GM18505 (cell line): Measurements from ENCODE around the gene IRS2.

Experiments
- ATAC-seq: cut with Tn5 transposase; IDR thresholded peaks from one replicate; pipeline ENCODE4 v1.9.1; 2021; ENCODE audit not compliant: unreplicated experiment
- POLR2A ChIP-seq: IDR thresholded peaks from 4 replicates; pipeline ENCODE4 v1.6.1; 2011; ENCODE audit warnings: borderline replicate concordance; ENCODE audit not compliant: insufficient read depth, insufficient read length; ENCODE audit errors: extremely low read depth

IRS2 gene

DNA sequence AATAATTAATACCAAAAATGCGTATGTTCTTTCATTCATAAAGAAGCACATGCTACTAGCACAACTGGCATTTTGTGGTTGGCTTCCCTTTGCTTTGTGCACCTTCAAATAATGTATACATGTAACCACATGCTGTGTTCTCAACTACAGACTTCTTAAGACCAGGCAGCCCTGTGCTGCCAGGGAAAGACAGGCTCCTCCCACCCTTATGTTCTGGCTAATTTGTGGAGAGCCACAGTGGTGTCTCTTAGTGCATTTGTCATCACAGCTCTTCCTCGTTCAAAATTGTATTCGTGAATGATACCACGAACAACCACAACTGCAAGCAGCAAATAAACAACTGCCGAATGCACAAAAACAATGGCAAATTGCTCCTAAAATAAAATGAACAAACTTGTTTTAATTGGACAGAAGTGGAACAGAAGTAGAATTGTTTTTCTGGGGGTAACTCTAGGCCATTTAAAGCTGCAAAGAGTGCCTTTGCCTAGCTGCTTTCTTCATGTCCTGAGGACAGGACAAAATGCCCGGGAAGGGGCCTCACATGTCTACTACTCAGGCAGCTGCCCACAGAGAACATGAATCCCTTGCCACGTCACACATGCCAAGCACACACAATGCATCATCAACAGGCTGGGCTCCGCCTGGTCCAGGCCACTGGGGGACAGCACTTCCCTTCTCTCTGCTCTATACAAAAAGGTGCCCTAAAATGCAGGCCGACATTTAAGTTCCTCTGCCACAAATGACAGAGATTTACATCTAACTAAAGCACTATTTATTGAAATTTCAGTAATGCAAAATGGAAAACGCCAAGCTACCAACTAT, 21.7 kb downstream of the IRS2 start:
- TF ChIP-seq POLR2A, result no peak
- ATAC-seq, result no peak

- TF ChIP-seq POLR2A, result no peak
- ATAC-seq, result no peak
Observed at GRCh38 chr13:109764045-109764444, 22.3 kb downstream of the IRS2 start.

DNA sequence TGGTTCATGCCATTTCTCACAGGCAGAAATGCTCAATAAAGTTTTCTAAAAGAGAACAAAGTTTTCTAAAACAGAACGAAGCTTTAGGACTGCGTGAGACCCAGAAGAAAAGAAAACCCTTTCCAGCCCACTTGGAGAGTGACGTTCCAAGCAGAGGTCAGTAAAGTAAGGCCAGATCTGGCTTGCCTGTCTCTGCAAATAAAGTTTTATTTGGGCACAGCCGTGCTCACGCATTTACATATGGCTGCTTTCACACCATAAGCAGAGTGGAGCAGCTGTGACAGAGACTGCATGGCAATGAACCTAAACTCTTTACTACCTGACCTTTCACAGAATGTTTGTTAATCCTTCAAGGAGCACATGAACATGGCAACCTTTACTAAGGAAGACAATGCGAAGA, 23.6 kb downstream of the IRS2 start:
- no peak for TF ChIP-seq POLR2A
- no peak for ATAC-seq

GRCh38 chr13:109761695-109762094, 24.7 kb downstream of the IRS2 start:
- no peak for TF ChIP-seq POLR2A
- no peak for ATAC-seq

- no peak for ATAC-seq
- no peak for TF ChIP-seq POLR2A
Observed at GRCh38 chr13:109760951-109761350, 25.4 kb downstream of the IRS2 start.

DNA sequence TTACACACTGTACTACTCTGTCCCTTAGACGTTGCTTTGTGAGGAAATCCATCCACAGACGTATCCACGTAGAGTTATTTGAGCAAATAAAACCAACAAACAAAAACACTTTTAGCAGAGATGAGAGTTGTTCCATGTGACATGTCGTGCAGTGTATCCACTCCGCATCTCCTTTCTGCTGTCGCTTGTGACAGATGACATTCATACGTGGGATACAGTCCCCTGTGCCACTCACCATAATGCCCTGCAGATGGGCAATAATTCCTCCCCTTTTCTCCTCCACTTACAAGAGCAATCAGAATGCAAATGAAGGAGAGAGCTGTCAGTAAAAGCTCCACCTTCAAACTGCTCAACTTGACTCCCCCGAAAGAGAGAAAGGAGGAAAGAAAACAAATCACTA, 26.0 kb downstream of the IRS2 start:
- ATAC-seq, result no peak
- TF ChIP-seq POLR2A, result no peak

GRCh38 chr13:109759609-109760008, 26.8 kb downstream of the IRS2 start:
- no peak for ATAC-seq
- TF ChIP-seq POLR2A, result no peak

GRCh38 chr13:109758937-109759480, 27.4 kb downstream of the IRS2 start:
- no peak for TF ChIP-seq POLR2A
- ATAC-seq, result no peak

DNA sequence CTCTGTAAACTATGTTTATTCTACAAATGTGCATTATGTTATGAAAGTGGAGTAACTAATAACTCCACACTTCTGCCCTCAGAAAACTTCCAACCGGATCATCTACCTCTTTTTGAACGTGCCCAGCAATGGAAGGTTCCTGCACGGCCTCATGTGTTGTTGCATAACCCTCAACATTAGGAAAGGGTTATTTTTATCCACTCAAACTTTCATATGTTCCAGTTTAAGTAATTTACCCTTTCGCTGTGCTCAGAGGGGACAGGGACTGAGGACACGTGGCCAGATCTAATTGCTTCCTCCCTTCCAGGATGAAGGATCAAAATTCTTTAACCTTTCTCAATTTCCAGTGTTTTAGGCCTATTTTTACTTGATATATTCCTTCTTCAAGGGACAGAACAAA, 29.6 kb downstream of the IRS2 start:
- no peak for ATAC-seq
- TF ChIP-seq POLR2A, result no peak

GRCh38 chr13:109755997-109756396, 30.4 kb downstream of the IRS2 start:
- TF ChIP-seq POLR2A, result no peak
- no peak for ATAC-seq

- ATAC-seq, result no peak
- TF ChIP-seq POLR2A, result no peak
Observed at GRCh38 chr13:109755551-109755950, 30.8 kb downstream of the IRS2 start.

GRCh38 chr13:109751477-109751876, 34.9 kb downstream of the IRS2 start:
- no peak for TF ChIP-seq POLR2A

GRCh38 chr13:109750221-109750775, 36.1 kb downstream of the IRS2 start:
- no peak for ATAC-seq
- no peak for TF ChIP-seq POLR2A

More at GRCh38 chr13:109751477-109751876, 34.9 kb downstream of the IRS2 start:
- ATAC-seq, result no peak

- TF ChIP-seq POLR2A, result no peak
- no peak for ATAC-seq
Observed at GRCh38 chr13:109749365-109749764, 37.0 kb downstream of the IRS2 start.
